ENCODE measurements around the gene CEP164.

DNA sequence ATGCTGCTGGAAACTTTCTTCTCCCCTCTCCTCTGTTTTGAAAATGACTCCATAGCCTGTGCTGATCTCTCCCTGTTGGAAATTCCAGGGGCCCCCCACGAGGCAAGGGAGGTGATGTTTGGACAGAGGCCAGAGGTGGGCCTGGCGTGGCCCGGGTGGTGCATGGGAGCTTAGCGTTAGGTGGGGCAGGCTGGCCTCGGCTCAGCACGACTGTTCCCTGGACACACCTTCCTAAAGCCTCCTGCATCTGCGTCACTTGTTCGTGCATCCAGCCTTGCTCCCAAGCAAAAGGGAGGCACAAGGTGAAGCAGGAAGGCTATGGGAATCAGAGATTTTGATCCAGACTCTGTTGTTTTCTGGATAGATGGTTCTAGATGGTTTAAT is 135.2 kb downstream of the CEP164 start:
- TF ChIP-seq, protein P1, sequence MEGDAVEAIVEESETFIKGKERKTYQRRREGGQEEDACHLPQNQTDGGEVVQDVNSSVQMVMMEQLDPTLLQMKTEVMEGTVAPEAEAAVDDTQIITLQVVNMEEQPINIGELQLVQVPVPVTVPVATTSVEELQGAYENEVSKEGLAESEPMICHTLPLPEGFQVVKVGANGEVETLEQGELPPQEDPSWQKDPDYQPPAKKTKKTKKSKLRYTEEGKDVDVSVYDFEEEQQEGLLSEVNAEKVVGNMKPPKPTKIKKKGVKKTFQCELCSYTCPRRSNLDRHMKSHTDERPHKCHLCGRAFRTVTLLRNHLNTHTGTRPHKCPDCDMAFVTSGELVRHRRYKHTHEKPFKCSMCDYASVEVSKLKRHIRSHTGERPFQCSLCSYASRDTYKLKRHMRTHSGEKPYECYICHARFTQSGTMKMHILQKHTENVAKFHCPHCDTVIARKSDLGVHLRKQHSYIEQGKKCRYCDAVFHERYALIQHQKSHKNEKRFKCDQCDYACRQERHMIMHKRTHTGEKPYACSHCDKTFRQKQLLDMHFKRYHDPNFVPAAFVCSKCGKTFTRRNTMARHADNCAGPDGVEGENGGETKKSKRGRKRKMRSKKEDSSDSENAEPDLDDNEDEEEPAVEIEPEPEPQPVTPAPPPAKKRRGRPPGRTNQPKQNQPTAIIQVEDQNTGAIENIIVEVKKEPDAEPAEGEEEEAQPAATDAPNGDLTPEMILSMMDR (IDR thresholded peaks at IDR 0.05), result no peak
- TF ChIP-seq POLR2A (IDR thresholded peaks at IDR 0.05), result no peak

Data from transverse colon (tissue), 3 donors.